ENCODE data around the gene CLCN7.

CLCN7 gene

DNA sequence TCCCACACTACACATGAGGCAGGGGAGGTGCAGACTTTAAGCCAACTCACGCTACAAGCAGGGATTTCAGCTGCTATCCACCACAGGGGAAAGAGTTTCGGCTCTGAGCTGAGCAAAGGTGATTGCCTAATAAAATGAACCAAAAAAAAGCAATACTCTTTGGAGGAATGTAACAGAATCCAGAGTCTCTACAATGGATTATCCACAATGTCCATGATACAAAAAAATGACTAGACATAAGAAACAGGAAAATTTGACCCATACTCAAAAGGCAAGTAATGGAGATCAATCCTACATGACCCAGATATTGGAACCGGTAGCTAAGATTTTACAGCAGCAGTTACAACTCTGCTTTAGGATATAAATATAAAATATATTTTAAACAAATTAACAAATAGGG lies 39.7 kb upstream of the CLCN7 start:
- ChIA-PET POLR2A (no interaction called here), CTCF (interaction anchor here (1.8 kb wide), 1 partner anchor 24 kb away, joined by 3 read pairs; no protein-coding TSS in a partner anchor)
- H3K4me3 ChIP-seq (ENCODE audit: control insufficient read depth in 1 of 7, extremely low read depth in 1 of 7, insufficient read depth in 4 of 7, low read depth in 2 of 7, low read length in 6 of 7), result no peak overlapping the region
- peaks cover 0 to 13% (median 3%) of the 10 kb centered on the region in 5 experiments for H3K9me3 ChIP-seq (ENCODE audit: control extremely low read depth in 1 of 5, control insufficient read depth in 4 of 5, insufficient read depth in 2 of 5, low read depth in 1 of 5, low read length in 4 of 5)
- H3K36me3 ChIP-seq (ENCODE audit: control insufficient read depth in 4 of 4, insufficient read depth in 4 of 4, low read length in 3 of 4), result peaks cover 0 to 38% (median 14%) of the 10 kb centered on the region in 4 experiments
- no peak for DNase-seq
- H3K27ac ChIP-seq (ENCODE audit: insufficient read depth in 1 of 2, low read depth in 1 of 2, low read length in 2 of 2, poor library complexity in 1 of 2, severe bottlenecking in 2 of 2), result no peak overlapping the region
- WGBS (ENCODE audit: insufficient coverage), result 100% methylated on average over 2 of the region's 3 CpGs
- no peaks in the 10 kb centered on the region for H3K27me3 ChIP-seq (replicated peaks in 2 of 5; ENCODE audit: control insufficient read depth in 4 of 5, insufficient read depth in 5 of 5, low read length in 4 of 5)
- no peaks in the 10 kb centered on the region for H3K4me1 ChIP-seq (ENCODE audit: control extremely low read depth in 1 of 4, control insufficient read depth in 4 of 4, insufficient read depth in 4 of 4, low read length in 3 of 4)

- ChIA-PET CTCF (no interaction called here), POLR2A (no interaction called here)
- DNase-seq, result no peak
- Histone ChIP-seq H3K4me3 (ENCODE audit: control insufficient read depth in 1 of 7, extremely low read depth in 1 of 7, insufficient read depth in 4 of 7, low read depth in 2 of 7, low read length in 6 of 7) (no peak overlapping the region), H3K36me3 (ENCODE audit: control insufficient read depth in 4 of 4, insufficient read depth in 4 of 4, low read length in 3 of 4) (peaks cover 0 to 44% (median 19%) of the 10 kb centered on the region in 4 experiments), H3K27me3 (replicated peaks in 2 of 5; ENCODE audit: control insufficient read depth in 4 of 5, insufficient read depth in 5 of 5, low read length in 4 of 5) (no peaks in the 10 kb centered on the region), H3K27ac (ENCODE audit: insufficient read depth in 1 of 2, low read depth in 1 of 2, low read length in 2 of 2, poor library complexity in 1 of 2, severe bottlenecking in 2 of 2) (no peak overlapping the region), H3K4me1 (ENCODE audit: control extremely low read depth in 1 of 4, control insufficient read depth in 4 of 4, insufficient read depth in 4 of 4, low read length in 3 of 4) (no peaks in the 10 kb centered on the region), H3K9me3 (ENCODE audit: control extremely low read depth in 1 of 5, control insufficient read depth in 4 of 5, insufficient read depth in 2 of 5, low read depth in 1 of 5, low read length in 4 of 5) (peaks cover 0 to 13% (median 3%) of the 10 kb centered on the region in 5 experiments)
- WGBS (ENCODE audit: insufficient coverage), result 99% methylated on average over 14 of the region's 15 CpGs
Measured at GRCh38 chr16:1512774-1513173, 37.9 kb upstream of the CLCN7 start.

- Histone ChIP-seq H3K27me3 (replicated peaks in 2 of 5; ENCODE audit: control insufficient read depth in 4 of 5, insufficient read depth in 5 of 5, low read length in 4 of 5) (no peaks in the 10 kb centered on the region), H3K27ac (ENCODE audit: insufficient read depth in 1 of 2, low read depth in 1 of 2, low read length in 2 of 2, poor library complexity in 1 of 2, severe bottlenecking in 2 of 2) (no peak overlapping the region), H3K4me3 (ENCODE audit: control insufficient read depth in 1 of 7, extremely low read depth in 1 of 7, insufficient read depth in 4 of 7, low read depth in 2 of 7, low read length in 6 of 7) (peak overlapping the region in 1 of 7 experiments; percentile 53), H3K4me1 (ENCODE audit: control extremely low read depth in 1 of 4, control insufficient read depth in 4 of 4, insufficient read depth in 4 of 4, low read length in 3 of 4) (no peaks in the 10 kb centered on the region), H3K9me3 (ENCODE audit: control extremely low read depth in 1 of 5, control insufficient read depth in 4 of 5, insufficient read depth in 2 of 5, low read depth in 1 of 5, low read length in 4 of 5) (peaks cover 0 to 13% (median 3%) of the 10 kb centered on the region in 5 experiments), H3K36me3 (ENCODE audit: control insufficient read depth in 4 of 4, insufficient read depth in 4 of 4, low read length in 3 of 4) (peaks cover 2 to 52% (median 22%) of the 10 kb centered on the region in 4 experiments)
- ChIA-PET POLR2A (interaction anchor here (0.8 kb wide), 1 partner anchor 22 kb away, joined by 3 read pairs; no protein-coding TSS in a partner anchor), CTCF (interaction anchor here (0.8 kb wide), 1 partner anchor 27 kb away, joined by 4 read pairs; no protein-coding TSS in a partner anchor)
- 89% methylated on average over 18 of the region's 30 CpGs for WGBS (ENCODE audit: insufficient coverage)
- DNase-seq, result peak in 1 of 3 donors; percentile 26
Measured at GRCh38 chr16:1511662-1512569, 37.1 kb upstream of the CLCN7 start.

DNA sequence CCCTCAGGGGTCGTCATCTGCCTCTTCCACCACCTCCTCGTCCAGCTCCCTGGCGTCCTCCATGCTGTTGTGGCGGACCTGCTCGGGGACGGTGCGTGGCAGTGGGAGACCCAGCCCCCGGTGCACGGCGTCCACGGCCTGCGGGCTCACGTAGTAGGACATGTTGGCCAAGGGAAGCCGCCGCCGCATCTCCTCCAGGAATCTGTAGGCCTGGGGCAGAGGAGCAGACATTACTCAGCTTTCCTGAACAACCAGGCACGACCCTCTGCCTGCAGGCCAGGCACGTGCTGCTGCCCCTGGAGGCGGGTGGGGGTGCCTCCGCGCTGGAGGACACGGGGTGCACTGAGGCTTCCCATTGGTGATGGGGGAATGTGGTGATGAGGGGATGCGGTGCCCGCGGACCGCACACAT lies 36.1 kb upstream of the CLCN7 start:
- WGBS (ENCODE audit: insufficient coverage), result 96% methylated on average over 25 of the region's 26 CpGs
- ChIA-PET POLR2A (interaction anchor here (0.8 kb wide), 1 partner anchor 23 kb away, joined by 3 read pairs; no protein-coding TSS in a partner anchor), CTCF (interaction anchor here (0.8 kb wide), 1 partner anchor 28 kb away, joined by 4 read pairs; no protein-coding TSS in a partner anchor)
- H3K27me3 ChIP-seq (replicated peaks in 2 of 5; ENCODE audit: control insufficient read depth in 4 of 5, insufficient read depth in 5 of 5, low read length in 4 of 5), result no peaks in the 10 kb centered on the region
- no peaks in the 10 kb centered on the region for H3K4me1 ChIP-seq (ENCODE audit: control extremely low read depth in 1 of 4, control insufficient read depth in 4 of 4, insufficient read depth in 4 of 4, low read length in 3 of 4)
- no peak overlapping the region for H3K4me3 ChIP-seq (ENCODE audit: control insufficient read depth in 1 of 7, extremely low read depth in 1 of 7, insufficient read depth in 4 of 7, low read depth in 2 of 7, low read length in 6 of 7)
- peaks cover 0 to 13% (median 3%) of the 10 kb centered on the region in 5 experiments for H3K9me3 ChIP-seq (ENCODE audit: control extremely low read depth in 1 of 5, control insufficient read depth in 4 of 5, insufficient read depth in 2 of 5, low read depth in 1 of 5, low read length in 4 of 5)
- peaks cover 2 to 56% (median 29%) of the 10 kb centered on the region in 4 experiments for H3K36me3 ChIP-seq (ENCODE audit: control insufficient read depth in 4 of 4, insufficient read depth in 4 of 4, low read length in 3 of 4)
- no peak overlapping the region for H3K27ac ChIP-seq (ENCODE audit: insufficient read depth in 1 of 2, low read depth in 1 of 2, low read length in 2 of 2, poor library complexity in 1 of 2, severe bottlenecking in 2 of 2)
- no peak for DNase-seq

DNA sequence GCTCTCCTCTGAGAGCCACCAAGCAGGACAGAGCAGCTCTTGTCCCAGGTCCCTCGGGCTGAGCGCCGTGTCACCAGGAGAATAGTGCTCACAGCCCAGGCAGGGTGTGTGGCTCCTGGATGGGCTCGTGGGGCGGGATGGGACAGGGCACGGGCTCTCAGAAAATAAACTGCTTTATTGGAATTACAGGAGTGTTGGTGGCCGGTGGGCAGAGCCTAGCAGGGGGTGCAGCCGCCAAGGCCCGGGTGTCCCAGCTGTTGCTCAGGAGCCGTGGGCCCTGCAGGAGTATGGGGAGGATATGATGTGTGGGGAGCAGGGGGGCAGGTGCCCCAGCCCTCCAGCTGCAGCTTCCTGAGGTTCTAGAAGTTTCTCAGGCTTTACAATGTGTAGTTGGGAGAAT lies 35.4 kb upstream of the CLCN7 start:
- 93% methylated on average over 9 of the region's 10 CpGs for WGBS (ENCODE audit: insufficient coverage)
- no peak overlapping the region for H3K27ac ChIP-seq (ENCODE audit: insufficient read depth in 1 of 2, low read depth in 1 of 2, low read length in 2 of 2, poor library complexity in 1 of 2, severe bottlenecking in 2 of 2)
- H3K27me3 ChIP-seq (replicated peaks in 2 of 5; ENCODE audit: control insufficient read depth in 4 of 5, insufficient read depth in 5 of 5, low read length in 4 of 5), result no peaks in the 10 kb centered on the region
- CTCF ChIA-PET, result no interaction called here
- DNase-seq, result no peak
- POLR2A ChIA-PET, result no interaction called here
- H3K4me1 ChIP-seq (ENCODE audit: control extremely low read depth in 1 of 4, control insufficient read depth in 4 of 4, insufficient read depth in 4 of 4, low read length in 3 of 4), result no peaks in the 10 kb centered on the region
- peaks cover 2 to 61% (median 31%) of the 10 kb centered on the region in 4 experiments for H3K36me3 ChIP-seq (ENCODE audit: control insufficient read depth in 4 of 4, insufficient read depth in 4 of 4, low read length in 3 of 4)
- H3K9me3 ChIP-seq (ENCODE audit: control extremely low read depth in 1 of 5, control insufficient read depth in 4 of 5, insufficient read depth in 2 of 5, low read depth in 1 of 5, low read length in 4 of 5), result peaks cover 0 to 10% (median 3%) of the 10 kb centered on the region in 5 experiments
- H3K4me3 ChIP-seq (ENCODE audit: control insufficient read depth in 1 of 7, extremely low read depth in 1 of 7, insufficient read depth in 4 of 7, low read depth in 2 of 7, low read length in 6 of 7), result no peak overlapping the region

DNA sequence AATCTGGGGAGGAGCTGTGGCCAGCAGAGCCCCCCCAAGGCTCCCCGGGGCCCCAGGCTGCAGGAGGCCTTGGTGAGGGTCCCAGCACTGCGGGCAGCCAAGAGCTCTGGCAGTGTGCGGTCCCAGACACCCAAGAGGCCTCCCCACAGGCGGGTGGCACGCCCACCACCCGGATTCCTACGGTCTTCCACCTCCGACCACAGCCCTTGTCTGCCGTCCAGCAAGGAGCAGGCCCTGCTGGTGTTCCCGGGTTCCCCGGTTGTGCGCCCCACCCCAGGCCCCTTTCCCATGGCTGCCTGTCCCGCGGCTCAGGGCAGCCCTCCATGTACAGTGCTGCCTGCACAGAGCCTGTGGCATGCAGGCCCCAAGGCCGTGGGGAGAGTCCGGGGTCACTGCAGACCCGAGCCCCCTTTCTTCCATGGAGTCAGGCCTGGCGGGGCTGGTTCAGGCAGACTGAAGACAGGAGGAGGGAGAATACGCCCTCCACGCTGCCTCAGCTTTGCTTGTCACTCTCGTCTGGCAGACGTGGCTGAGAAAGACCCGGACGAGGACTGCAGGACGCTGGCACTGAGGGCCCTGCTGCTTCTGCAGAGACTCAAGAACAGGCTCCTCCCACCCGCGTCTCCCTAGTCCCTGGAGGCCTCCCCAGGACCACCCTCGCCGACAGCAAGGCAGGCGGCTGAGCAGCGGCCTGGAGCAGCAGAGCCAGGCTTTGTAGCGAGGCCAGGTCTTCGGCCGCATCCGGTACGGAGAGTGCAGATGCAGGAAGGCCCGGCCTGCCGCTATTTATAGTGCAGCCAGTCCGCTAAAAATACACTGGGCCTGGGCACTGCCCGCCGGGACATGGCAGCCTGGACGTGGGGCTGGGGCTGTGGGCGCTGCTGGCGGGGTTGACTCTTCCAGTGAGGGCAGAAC lies 34.7 kb upstream of the CLCN7 start:
- no peak overlapping the region for H3K27ac ChIP-seq (ENCODE audit: insufficient read depth in 1 of 2, low read depth in 1 of 2, low read length in 2 of 2, poor library complexity in 1 of 2, severe bottlenecking in 2 of 2)
- H3K36me3 ChIP-seq (ENCODE audit: control insufficient read depth in 4 of 4, insufficient read depth in 4 of 4, low read length in 3 of 4), result peaks cover 2 to 61% (median 33%) of the 10 kb centered on the region in 4 experiments
- no peak for DNase-seq
- WGBS (ENCODE audit: insufficient coverage), result 90% methylated on average over 39 of the region's 44 CpGs
- ChIA-PET POLR2A (no interaction called here), CTCF (no interaction called here)
- H3K27me3 ChIP-seq (replicated peaks in 2 of 5; ENCODE audit: control insufficient read depth in 4 of 5, insufficient read depth in 5 of 5, low read length in 4 of 5), result no peaks in the 10 kb centered on the region
- peaks cover 0 to 5% (median 3%) of the 10 kb centered on the region in 5 experiments for H3K9me3 ChIP-seq (ENCODE audit: control extremely low read depth in 1 of 5, control insufficient read depth in 4 of 5, insufficient read depth in 2 of 5, low read depth in 1 of 5, low read length in 4 of 5)
- H3K4me3 ChIP-seq (ENCODE audit: control insufficient read depth in 1 of 7, extremely low read depth in 1 of 7, insufficient read depth in 4 of 7, low read depth in 2 of 7, low read length in 6 of 7), result no peak overlapping the region
- no peaks in the 10 kb centered on the region for H3K4me1 ChIP-seq (ENCODE audit: control extremely low read depth in 1 of 4, control insufficient read depth in 4 of 4, insufficient read depth in 4 of 4, low read length in 3 of 4)

All from common myeloid progenitor, CD34-positive (primary cell).